HG02852 (cell line): ENCODE measurements around the gene FHL2.
"Not testable (repeated sequence)": the region's sequence is repeated elsewhere in the genome, so short reads cannot be mapped to it uniquely, and the experiment has no call there.

Experiments used
- ATAC-seq: cut with Tn5 transposase; IDR thresholded peaks from one replicate; pipeline ENCODE4 v1.9.1; 2021; ENCODE audit warnings: mild to moderate bottlenecking, moderate library complexity; ENCODE audit not compliant: unreplicated experiment

Gene FHL2

GRCh38 chr2:105424836-105425235, 26.0 kb upstream of the FHL2 start:
- ATAC-seq = not testable (repeated sequence)

DNA sequence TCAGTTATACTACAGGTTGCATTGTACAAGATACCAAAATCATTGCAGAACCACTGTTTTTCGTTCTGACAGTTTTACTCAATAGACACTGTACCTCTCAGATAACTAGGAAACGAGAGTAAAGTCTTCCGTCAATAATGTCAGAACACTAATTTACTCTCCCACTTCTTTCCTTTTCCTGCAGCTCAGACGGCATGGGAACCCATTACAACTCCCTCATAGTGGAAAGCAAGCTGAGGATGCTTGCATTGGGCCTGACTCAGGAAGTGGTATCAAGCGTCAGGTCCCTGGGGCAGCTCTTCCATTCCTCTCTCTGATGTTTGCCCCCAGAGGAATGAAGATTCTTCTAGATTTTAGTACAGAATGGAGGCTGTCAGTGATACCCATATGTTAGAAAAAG, 23.9 kb upstream of the FHL2 start:
- ATAC-seq = no peak

DNA sequence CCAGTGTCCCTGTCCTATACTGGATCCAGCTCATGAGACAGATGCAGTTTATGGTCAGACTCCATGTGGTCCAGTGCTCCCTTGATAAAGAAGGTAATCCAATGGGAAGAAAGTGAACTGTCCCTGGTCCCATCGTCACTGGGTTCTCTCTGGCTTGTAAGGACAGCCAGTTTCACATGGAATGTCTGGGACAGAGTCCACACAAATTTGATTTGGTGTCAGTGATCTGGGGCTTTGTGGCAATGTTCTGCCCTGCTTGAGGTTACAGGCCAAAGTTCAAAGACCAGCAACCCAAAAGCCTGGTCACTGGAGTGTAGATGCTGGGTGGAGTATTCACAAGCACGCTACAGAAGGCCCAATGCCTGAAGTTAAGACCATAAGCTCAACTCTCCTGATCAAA, 22.2 kb upstream of the FHL2 start:
- ATAC-seq = no peak

GRCh38 chr2:105418522-105418921, 19.7 kb upstream of the FHL2 start:
- ATAC-seq = no peak

- ATAC-seq = no peak
Measured at GRCh38 chr2:105417857-105418436, 19.1 kb upstream of the FHL2 start.

DNA sequence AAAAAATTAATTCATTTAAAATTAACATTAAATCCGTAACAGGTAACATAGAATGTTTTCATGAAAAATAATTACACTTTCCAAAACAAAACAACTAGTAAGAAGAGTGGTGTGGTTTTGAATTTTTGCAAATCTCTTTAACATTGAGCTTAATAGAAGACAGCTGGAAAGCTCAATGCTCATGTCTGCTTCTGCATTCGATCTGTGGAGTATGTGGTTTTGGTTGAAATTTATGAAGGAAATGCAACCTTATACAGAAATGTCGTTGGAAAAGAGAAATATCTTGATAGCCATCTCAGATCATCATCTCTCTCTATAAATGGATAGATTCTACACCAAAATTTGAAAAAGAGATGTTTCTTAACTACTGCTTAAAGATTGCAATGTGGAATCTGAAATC, 17.3 kb upstream of the FHL2 start:
- no peak for ATAC-seq

- no peak for ATAC-seq
Measured at GRCh38 chr2:105415007-105415406, 16.2 kb upstream of the FHL2 start.

DNA sequence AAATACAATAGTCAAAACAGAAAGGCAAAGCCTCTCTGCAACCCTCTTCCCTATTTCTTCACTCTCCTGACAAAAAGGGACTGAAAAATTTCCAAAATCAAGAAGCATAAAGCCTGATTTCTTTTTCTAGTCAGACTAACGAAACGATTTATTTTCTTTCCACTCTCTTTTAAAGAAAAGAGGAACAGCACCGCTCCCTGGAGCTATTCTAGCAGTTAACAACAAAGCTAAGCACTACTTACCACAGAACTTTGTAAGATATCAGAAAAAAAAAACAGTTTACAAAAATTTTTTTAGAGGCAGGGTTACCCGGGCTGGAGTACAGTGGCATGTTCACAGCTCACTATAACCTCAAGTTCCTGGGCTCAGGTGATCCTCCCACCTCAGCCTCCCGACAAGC, 14.4 kb upstream of the FHL2 start:
- ATAC-seq = no peak

DNA sequence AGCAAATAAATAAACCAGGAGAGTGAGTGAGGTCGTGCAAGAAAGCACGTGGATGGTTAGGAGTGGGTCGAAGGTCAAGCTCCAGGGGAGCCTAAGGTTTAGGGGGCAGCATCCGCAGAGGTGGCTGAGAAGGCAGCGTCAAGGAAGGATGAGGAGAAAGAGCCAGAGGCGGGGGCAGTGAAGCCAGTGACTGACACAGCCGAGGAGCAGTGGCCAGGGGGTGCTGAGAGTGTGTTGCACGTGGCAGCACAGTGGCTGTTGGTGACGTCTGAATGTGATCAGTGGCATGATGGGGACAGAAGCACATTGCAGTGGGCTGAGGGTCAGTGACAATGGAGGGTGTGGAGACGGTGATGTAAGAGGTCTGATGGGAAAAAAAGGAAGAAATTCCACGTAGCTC, 13.7 kb upstream of the FHL2 start:
- no peak for ATAC-seq

DNA sequence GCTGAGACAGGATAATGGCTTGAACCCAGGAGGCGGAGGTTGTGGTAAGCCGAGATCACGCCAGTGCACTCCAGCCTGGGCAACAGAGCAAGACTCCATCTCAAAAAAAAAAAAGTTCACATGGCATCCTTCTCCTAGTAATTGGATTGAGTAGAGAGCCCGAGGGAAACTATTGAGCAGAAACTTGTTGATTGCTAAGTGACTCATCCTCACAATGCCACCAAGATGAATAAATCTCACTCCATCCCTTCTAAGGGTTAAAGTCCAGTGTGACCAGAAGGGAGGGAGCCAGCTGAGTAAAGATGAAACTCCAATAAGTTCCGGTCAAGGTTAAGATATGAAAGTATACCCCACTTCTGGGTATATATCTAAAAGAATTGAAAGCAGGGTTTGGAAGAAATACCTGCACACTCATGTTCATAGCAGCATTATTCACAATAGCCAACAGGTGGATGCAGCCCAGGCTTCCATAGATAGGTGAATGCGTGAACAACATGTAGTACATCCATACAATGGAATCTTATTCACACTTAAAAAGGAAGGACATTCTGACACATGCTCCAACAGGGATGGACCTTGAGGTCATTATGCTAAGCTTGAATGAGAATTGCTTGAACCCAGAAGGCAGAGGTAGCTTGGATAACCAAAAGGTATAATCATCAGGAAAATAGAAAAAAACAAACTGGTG, 13.0 kb upstream of the FHL2 start:
- no peak for ATAC-seq

- ATAC-seq = no peak
Measured at GRCh38 chr2:105410554-105410953, 11.7 kb upstream of the FHL2 start.

DNA sequence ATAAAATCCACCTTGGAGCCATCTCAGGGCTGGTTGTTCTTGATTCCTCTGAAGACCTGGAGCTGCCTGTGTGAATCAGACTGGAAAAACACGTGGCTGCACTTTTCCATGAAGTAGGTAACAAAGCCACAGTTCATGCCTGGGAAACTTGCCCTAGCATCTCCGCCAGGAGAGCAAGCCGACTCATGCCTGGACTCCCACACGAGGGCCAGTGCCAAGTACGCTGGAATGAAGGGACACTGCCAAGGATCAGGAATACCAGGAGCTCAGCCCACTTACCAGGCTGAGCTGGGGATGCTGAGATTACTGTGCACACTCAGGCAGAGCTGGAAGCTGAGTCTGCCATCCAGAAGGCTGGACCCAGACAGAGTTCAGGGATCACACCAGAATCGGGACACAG, 10.9 kb upstream of the FHL2 start:
- ATAC-seq = no peak

DNA sequence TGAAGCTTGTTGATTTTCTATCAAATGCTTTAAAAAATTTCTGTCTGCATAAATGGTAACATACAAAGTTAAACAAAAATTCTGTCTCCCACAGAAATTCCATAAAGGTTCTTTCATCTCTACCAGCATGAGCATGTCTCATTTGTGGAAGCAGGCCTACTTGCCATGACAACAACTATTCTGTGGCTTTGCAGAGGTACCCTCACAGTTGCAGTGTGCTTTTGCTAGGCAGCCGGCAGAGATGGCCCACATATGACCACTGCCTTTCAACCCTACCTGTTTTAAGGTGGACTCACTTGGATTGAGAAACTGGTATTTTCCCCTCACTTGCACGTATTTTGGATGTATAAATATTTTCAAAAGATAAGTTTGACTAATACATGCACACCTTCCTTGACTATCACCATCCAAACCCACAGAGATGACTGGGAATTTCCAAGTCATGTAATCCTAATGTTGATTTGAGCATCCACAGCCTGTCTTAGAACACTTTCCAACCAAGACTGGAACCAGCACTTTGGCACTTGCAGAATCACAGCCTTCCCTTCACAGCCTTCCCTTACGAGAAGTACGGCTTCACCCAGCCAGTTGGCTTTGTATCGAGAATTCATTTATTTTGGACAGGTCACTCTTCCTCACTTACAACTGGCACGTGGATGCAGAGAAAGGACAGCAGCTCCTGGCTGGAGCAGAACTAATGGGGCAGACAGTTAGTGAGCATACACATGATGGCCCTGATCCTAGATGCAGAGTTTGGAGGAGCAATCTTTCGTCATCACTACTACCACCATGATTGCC, 9.3 kb upstream of the FHL2 start:
- no peak for ATAC-seq

- no peak for ATAC-seq
Measured at GRCh38 chr2:105406221-105406620, 7.4 kb upstream of the FHL2 start.

DNA sequence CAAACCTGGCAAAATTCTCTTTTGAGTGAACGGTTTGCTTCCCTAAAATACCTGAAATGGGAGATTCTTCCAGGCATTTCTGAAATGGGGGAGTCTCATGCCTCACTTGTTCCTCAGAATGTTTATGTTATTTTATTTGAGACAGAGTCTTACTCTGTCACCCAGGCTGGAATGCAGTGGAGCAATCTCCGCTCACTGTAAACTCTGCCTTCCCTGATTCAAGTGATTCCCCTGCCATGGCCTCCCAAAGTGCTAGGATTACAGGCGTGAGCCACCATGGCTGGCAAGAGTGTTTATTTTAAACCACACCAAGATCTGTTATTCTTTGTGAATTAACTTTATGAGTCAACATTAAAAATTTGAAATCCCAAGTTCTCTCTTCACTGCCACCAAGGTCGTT, 6.4 kb upstream of the FHL2 start:
- no peak for ATAC-seq

DNA sequence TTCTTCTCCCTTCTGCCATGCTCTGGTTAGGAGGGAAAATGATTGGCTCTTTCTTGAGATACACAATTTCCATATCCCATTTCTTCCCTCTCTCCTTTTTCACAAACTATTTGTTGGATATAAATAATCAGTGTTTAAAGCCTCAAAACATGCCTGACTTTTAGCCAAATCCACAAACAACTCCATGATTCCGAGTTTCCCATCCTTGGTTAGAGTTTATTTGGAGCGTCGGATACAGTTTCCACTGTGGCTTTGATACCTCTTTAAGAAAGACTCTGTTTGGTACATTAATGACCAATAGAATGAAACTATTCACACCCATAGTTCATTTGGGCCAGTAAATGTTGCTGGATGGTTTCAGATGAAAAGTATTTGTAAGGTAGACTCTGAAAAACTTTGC, 5.9 kb upstream of the FHL2 start:
- no peak for ATAC-seq

GRCh38 chr2:105403783-105404698, 5.2 kb upstream of the FHL2 start:
- ATAC-seq = no peak

DNA sequence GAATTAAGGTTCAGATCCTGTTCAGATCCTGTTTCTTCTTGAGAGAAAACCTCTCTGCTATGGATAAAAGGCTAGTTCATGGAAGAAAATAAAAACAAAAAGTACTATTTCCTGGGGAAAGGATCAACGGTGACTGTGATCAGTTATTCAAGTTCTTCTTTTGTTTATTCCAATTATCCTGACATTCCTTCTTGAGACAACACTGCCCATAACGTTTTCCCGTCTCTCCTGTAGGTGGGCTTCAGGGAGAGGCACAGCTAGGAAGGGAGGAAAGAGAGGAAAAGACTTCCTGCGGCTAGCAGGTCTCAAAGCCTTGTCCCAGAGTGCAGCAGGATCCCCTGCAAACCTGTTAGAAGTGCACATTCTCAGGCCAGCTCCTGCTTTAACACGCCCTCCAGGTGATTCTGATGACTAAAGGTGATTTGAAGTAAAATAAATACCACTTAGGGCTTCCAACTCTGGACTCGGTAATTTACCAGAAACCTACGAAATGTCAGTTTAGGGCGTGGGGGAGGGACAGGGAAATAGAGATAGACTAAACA, 4.5 kb upstream of the FHL2 start:
- no peak for ATAC-seq

DNA sequence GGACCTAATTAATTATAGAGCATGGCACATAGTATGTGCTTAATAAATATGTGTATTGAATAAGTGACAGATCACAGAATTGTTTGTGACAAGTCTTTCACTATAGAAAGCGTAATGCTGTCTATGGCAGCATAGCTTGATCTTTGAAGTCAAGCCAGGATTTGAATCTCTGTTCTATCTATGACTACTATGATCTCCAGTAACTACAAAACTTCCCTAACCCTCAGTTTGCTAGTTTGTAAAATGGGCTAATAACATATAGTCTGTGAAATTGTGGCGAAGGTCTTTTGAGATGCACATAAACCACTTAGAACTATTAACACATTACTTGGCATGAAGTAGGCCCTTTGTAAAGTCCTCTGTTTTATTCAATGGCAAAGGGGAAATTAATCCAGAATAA, 4.0 kb upstream of the FHL2 start:
- no peak for ATAC-seq

GRCh38 chr2:105401867-105402266, 3.0 kb upstream of the FHL2 start:
- ATAC-seq = no peak

- ATAC-seq = no peak
Measured at GRCh38 chr2:105400138-105400540, 1.3 kb upstream of the FHL2 start.
